Measurements from ENCODE around the gene SLC9B2. TPM values are rescaled to one million over a fixed set of nuclear protein-coding genes. Genes with fewer than 3 reads are reported as not detected.
A peak's percentile ranks its signal among the peaks of the same experiment; 100 is the strongest.

Gene SLC9B2
- 10 to 100 TPM in 3 of 4 donors, under 1 TPM in 1; 0.59 to 26.9 (median 25.6) TPM for total RNA-seq

- Histone ChIP-seq H3K36me3 (no peaks in the 10 kb centered on the region), H3K27me3 (no peaks in the 10 kb centered on the region), H3K4me3 (peak within 1 kb of the TSS; percentile 59 to 75), H3K9me3 (no peaks in the 10 kb centered on the region), H3K4me1 (peaks cover 0 to 8% of the 10 kb centered on the region in 2 donors), H3K27ac (peak within 1 kb of the TSS; percentile 89 to 93)
- no peak for DNase-seq
- no peak for TF ChIP-seq POLR2A (IDR thresholded peaks at IDR 0.05)
- no peak for TF ChIP-seq CTCF (IDR thresholded peaks at IDR 0.05)
- intact Hi-C loops (cut with DNase I; ENCODE audit: low total_unique reads), result no loop called here
These were observed at the start of gene SLC9B2 for GRCh38 chr4:103076747-103077347. SLC9B2 (minus strand) TSS chr4:103076761; CDS start chr4:103067550, 9,211 bp downstream.

GRCh38 chr4:103126126-103126525, 49.6 kb upstream of the SLC9B2 start:
- Histone ChIP-seq H3K9me3 (no peaks in the 10 kb centered on the region), H3K36me3 (peaks cover 0 to 2% of the 10 kb centered on the region in 2 donors), H3K4me1 (no peaks in the 10 kb centered on the region), H3K27ac (no peak overlapping the region), H3K27me3 (no peaks in the 10 kb centered on the region), H3K4me3 (no peak overlapping the region)
- DNase-seq, result no peak
- intact Hi-C loops (cut with DNase I; ENCODE audit: low total_unique reads), result no loop called here
- no peak for TF ChIP-seq POLR2A (IDR thresholded peaks at IDR 0.05)
- TF ChIP-seq CTCF (IDR thresholded peaks at IDR 0.05), result no peak

GRCh38 chr4:103123114-103123513, 46.6 kb upstream of the SLC9B2 start:
- peaks cover 0 to 2% of the 10 kb centered on the region in 2 donors for H3K36me3 ChIP-seq
- no peaks in the 10 kb centered on the region for H3K27me3 ChIP-seq
- intact Hi-C loops (cut with DNase I; ENCODE audit: low total_unique reads), result no loop called here
- no peaks in the 10 kb centered on the region for H3K9me3 ChIP-seq
- no peak for DNase-seq
- H3K4me1 ChIP-seq, result no peaks in the 10 kb centered on the region
- no peak overlapping the region for H3K27ac ChIP-seq
- TF ChIP-seq CTCF (IDR thresholded peaks at IDR 0.05) (no peak), POLR2A (IDR thresholded peaks at IDR 0.05) (no peak)
- no peak overlapping the region for H3K4me3 ChIP-seq

DNA sequence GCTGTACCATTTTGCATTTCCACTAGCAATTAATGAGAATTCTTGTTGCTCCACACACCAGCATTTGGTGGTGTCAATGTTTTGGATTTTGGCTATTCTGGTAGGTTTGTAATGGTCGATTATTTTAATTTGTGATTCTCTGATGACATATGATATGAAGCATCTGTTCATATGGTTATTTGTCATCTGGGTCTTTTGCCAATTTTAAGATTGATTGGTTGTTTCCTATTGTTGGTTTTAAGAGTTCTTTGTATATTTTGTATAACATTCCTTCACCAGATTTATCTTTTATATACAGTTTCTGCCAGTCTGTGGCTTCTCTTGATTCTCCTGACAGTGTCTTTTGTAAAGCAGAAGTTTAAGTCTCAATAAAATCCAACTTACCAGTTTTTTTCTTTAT, 41.6 kb upstream of the SLC9B2 start:
- no peak overlapping the region for H3K27ac ChIP-seq
- no peak for DNase-seq
- intact Hi-C loops (cut with DNase I; ENCODE audit: low total_unique reads), result no loop called here
- TF ChIP-seq CTCF (IDR thresholded peaks at IDR 0.05) (no peak), POLR2A (IDR thresholded peaks at IDR 0.05) (no peak)
- no peaks in the 10 kb centered on the region for H3K27me3 ChIP-seq
- H3K4me3 ChIP-seq, result no peak overlapping the region
- no peaks in the 10 kb centered on the region for H3K36me3 ChIP-seq
- no peaks in the 10 kb centered on the region for H3K9me3 ChIP-seq
- H3K4me1 ChIP-seq, result no peaks in the 10 kb centered on the region

- no peaks in the 10 kb centered on the region for H3K36me3 ChIP-seq
- H3K9me3 ChIP-seq, result no peaks in the 10 kb centered on the region
- DNase-seq, result no peak
- H3K27me3 ChIP-seq, result no peaks in the 10 kb centered on the region
- H3K4me3 ChIP-seq, result no peak overlapping the region
- H3K27ac ChIP-seq, result no peak overlapping the region
- H3K4me1 ChIP-seq, result no peaks in the 10 kb centered on the region
- no peak for TF ChIP-seq CTCF (IDR thresholded peaks at IDR 0.05)
- intact Hi-C loops (cut with DNase I; ENCODE audit: low total_unique reads), result no loop called here
These were observed 35.0 kb upstream of the SLC9B2 start for GRCh38 chr4:103111598-103111997.
